ENCODE results near the gene HPGDS.
"Not testable (repeated sequence)": the region's sequence is repeated elsewhere in the genome, so short reads cannot be mapped to it uniquely, and the experiment has no call there.

HPGDS gene

GRCh38 chr4:94356444-94356843 lies 13.8 kb upstream of the HPGDS start:
- DNase-seq: no peak

- DNase-seq: peak; percentile 14
Measured at GRCh38 chr4:94354474-94354896, 11.8 kb upstream of the HPGDS start.

GRCh38 chr4:94352996-94353395 lies 10.4 kb upstream of the HPGDS start:
- DNase-seq: no peak

- no peak for DNase-seq
Measured at GRCh38 chr4:94352163-94352562, 9.5 kb upstream of the HPGDS start.

GRCh38 chr4:94351319-94351718 lies 8.7 kb upstream of the HPGDS start:
- no peak for DNase-seq

GRCh38 chr4:94350095-94350494 lies 7.5 kb upstream of the HPGDS start:
- no peak for DNase-seq

GRCh38 chr4:94349193-94349592 lies 6.6 kb upstream of the HPGDS start:
- no peak for DNase-seq

GRCh38 chr4:94348666-94349065 lies 6.0 kb upstream of the HPGDS start:
- no peak for DNase-seq

- no peak for DNase-seq
Measured at GRCh38 chr4:94346541-94346940, 3.9 kb upstream of the HPGDS start.

GRCh38 chr4:94345969-94346368 lies 3.3 kb upstream of the HPGDS start:
- no peak for DNase-seq

- DNase-seq: no peak
Measured at GRCh38 chr4:94345266-94345665, 2.6 kb upstream of the HPGDS start.

GRCh38 chr4:94344457-94344856 lies 1.8 kb upstream of the HPGDS start:
- no peak for DNase-seq

GRCh38 chr4:94341481-94342370 lies 910 bp downstream of the HPGDS start:
- DNase-seq: no peak

- DNase-seq: no peak
Measured at GRCh38 chr4:94339779-94340178, 2.9 kb downstream of the HPGDS start.

GRCh38 chr4:94338681-94339351 lies 3.8 kb downstream of the HPGDS start:
- DNase-seq: no peak

GRCh38 chr4:94336791-94337190 lies 5.8 kb downstream of the HPGDS start:
- not testable (repeated sequence) for DNase-seq

GRCh38 chr4:94336303-94336702 lies 6.3 kb downstream of the HPGDS start:
- no peak for DNase-seq

GRCh38 chr4:94334962-94335361 lies 7.7 kb downstream of the HPGDS start:
- DNase-seq: no peak

- DNase-seq: no peak
Measured at GRCh38 chr4:94334476-94334875, 8.2 kb downstream of the HPGDS start.

- DNase-seq: no peak
Measured at GRCh38 chr4:94333866-94334265, 8.8 kb downstream of the HPGDS start.

GRCh38 chr4:94332983-94333590 lies 9.5 kb downstream of the HPGDS start:
- no peak for DNase-seq

- DNase-seq: no peak
Measured at GRCh38 chr4:94329933-94330332, 12.7 kb downstream of the HPGDS start.

- no peak for DNase-seq
Measured at GRCh38 chr4:94325835-94326234, 16.8 kb downstream of the HPGDS start.

GRCh38 chr4:94319927-94320326 lies 22.7 kb downstream of the HPGDS start:
- not testable (repeated sequence) for DNase-seq

All from NCI-H2029 (cell line).